HUES48 (cell line): Measurements from ENCODE around the gene EFCAB12.
A peak's percentile ranks its signal among the peaks of the same experiment; 100 is the strongest.

ENCODE experiments used
- H3K27ac ChIP-seq: one replicate; pipeline ENCODE4 v1.7.0; 2013; ENCODE audit warnings: low read depth, low read length, inconsistent platforms
- H3K27me3 ChIP-seq: 2 replicates; pipeline ENCODE4 v1.6.1; 2013; ENCODE audit warnings: mild to moderate bottlenecking, low read length; ENCODE audit not compliant: control insufficient read depth, insufficient read depth
- H3K36me3 ChIP-seq: 2 replicates; pipeline ENCODE4 v1.6.1; 2013; ENCODE audit warnings: low read length; ENCODE audit not compliant: control insufficient read depth, insufficient read depth
- H3K4me1 ChIP-seq: 2 replicates; pipeline ENCODE4 v1.6.1; 2013; ENCODE audit warnings: mild to moderate bottlenecking, low read length; ENCODE audit not compliant: control insufficient read depth, insufficient read depth
- H3K4me3 ChIP-seq: 2 replicates; pipeline ENCODE4 v1.5.1; 2013; ENCODE audit warnings: mild to moderate bottlenecking, low read depth, low read length
- H3K9ac ChIP-seq: 2 replicates; pipeline ENCODE4 v1.6.1; 2013; ENCODE audit warnings: mild to moderate bottlenecking, low read depth, low read length, moderate library complexity
- H3K9me3 ChIP-seq: 2 replicates; pipeline ENCODE4 v1.6.1; 2013; ENCODE audit warnings: low read length; ENCODE audit not compliant: control insufficient read depth, insufficient read depth

The EFCAB12 gene

DNA sequence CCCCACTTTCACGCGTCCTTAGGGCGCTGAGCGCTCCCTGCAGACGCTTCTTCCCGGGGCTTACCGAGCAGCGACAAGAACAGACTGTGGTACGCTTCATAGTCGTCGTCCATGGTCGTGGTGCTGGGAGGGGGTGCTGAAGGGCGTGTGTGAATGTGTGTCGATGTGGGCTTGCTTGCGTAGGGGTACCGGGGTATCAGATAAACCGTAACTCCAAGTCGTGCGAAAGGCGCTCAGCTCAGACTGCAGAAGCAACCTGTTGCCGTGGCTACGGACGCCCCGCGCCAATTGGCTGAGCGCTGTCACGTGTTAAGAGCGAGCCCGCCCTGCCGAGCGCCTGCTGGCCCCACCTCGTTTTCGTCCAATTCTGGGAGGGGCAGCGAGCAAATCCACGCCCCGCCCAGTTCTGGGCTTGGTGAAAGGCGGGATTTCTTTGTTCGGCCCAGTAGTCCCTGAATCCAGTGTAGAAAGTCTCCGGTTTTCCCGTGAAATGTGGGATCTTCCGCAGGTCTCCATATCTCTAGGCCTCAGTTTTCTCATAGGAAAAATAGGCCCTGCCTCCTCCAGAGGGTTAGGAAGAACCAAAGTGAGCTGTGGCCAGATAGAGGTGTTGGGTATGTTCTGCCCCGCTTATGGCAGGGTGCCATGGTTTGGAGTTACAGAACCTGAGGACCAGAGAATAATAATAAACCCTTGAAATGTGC lies at the start of gene EFCAB12:
Gene EFCAB12, minus strand, starts transcription at position 261 of the 704 bp plus-strand sequence. Its CDS starts 148 bp downstream, at position 113.
- Histone ChIP-seq H3K9me3 (no peaks in the 10 kb centered on the region), H3K27me3 (peaks cover 13% of the 10 kb centered on the region), H3K4me3 (peak within 1 kb of the TSS; percentile 76), H3K4me1 (peaks cover 35% of the 10 kb centered on the region), H3K9ac (peak within 1 kb of the TSS; percentile 22; the same call in 1 of the 2 replicates), H3K27ac (peak within 1 kb of the TSS; percentile 64), H3K36me3 (peaks cover 30% of the 10 kb centered on the region)

- Histone ChIP-seq H3K4me1 (no peaks in the 10 kb centered on the region), H3K36me3 (peaks cover 54% of the 10 kb centered on the region), H3K4me3 (no peak overlapping the region), H3K27me3 (no peaks in the 10 kb centered on the region), H3K9me3 (no peaks in the 10 kb centered on the region), H3K9ac (no peak overlapping the region), H3K27ac (no peak overlapping the region)
Measured at GRCh38 chr3:129476586-129476985, 48.1 kb upstream of the EFCAB12 start.

GRCh38 chr3:129475863-129476262 lies 47.4 kb upstream of the EFCAB12 start:
- Histone ChIP-seq H3K9me3 (no peaks in the 10 kb centered on the region), H3K36me3 (peaks cover 57% of the 10 kb centered on the region), H3K4me3 (no peak overlapping the region), H3K27me3 (no peaks in the 10 kb centered on the region), H3K27ac (no peak overlapping the region), H3K9ac (no peak overlapping the region), H3K4me1 (no peaks in the 10 kb centered on the region)

- Histone ChIP-seq H3K36me3 (peaks cover 51% of the 10 kb centered on the region), H3K27ac (no peak overlapping the region), H3K27me3 (no peaks in the 10 kb centered on the region), H3K4me3 (no peak overlapping the region), H3K9ac (no peak overlapping the region), H3K9me3 (no peaks in the 10 kb centered on the region), H3K4me1 (no peaks in the 10 kb centered on the region)
Measured at GRCh38 chr3:129474984-129475804, 46.8 kb upstream of the EFCAB12 start.

DNA sequence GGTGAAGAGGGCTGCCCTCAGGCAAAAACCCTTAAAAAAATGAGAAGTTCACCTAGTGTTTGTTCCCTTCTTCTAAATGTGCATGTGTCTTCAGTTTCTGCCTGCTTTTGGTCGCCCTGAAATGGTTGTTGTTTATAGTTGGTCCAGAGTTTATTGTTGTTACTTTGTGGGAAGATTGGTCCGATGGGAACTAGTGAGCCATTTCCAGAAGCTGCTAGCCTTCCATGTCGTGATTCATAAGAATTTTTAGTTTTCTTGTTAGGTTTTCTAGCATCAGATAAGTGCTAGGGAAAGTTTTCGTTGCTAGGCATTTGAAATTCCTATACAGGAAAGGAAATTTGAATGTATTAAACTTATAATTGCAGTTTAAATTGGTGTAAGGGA lies 45.3 kb upstream of the EFCAB12 start:
- Histone ChIP-seq H3K36me3 (peaks cover 48% of the 10 kb centered on the region), H3K9me3 (no peaks in the 10 kb centered on the region), H3K4me1 (no peaks in the 10 kb centered on the region), H3K9ac (no peak overlapping the region), H3K4me3 (no peak overlapping the region), H3K27ac (no peak overlapping the region), H3K27me3 (no peaks in the 10 kb centered on the region)

- Histone ChIP-seq H3K4me1 (no peaks in the 10 kb centered on the region), H3K4me3 (no peak overlapping the region), H3K36me3 (peaks cover 43% of the 10 kb centered on the region), H3K27me3 (no peaks in the 10 kb centered on the region), H3K9me3 (no peaks in the 10 kb centered on the region), H3K9ac (no peak overlapping the region), H3K27ac (no peak overlapping the region)
Measured at GRCh38 chr3:129473067-129473768, 44.8 kb upstream of the EFCAB12 start.

GRCh38 chr3:129470861-129471260 lies 42.4 kb upstream of the EFCAB12 start:
- Histone ChIP-seq H3K9ac (no peak overlapping the region), H3K27me3 (no peaks in the 10 kb centered on the region), H3K9me3 (no peaks in the 10 kb centered on the region), H3K4me3 (no peak overlapping the region), H3K4me1 (no peaks in the 10 kb centered on the region), H3K27ac (no peak overlapping the region), H3K36me3 (peaks cover 24% of the 10 kb centered on the region; the same call in 1 of the 2 replicates)

GRCh38 chr3:129469026-129469425 lies 40.6 kb upstream of the EFCAB12 start:
- Histone ChIP-seq H3K27me3 (no peaks in the 10 kb centered on the region), H3K36me3 (peaks cover 34% of the 10 kb centered on the region; the same call in 1 of the 2 replicates), H3K4me1 (no peaks in the 10 kb centered on the region), H3K4me3 (no peak overlapping the region), H3K27ac (no peak overlapping the region), H3K9ac (no peak overlapping the region), H3K9me3 (no peaks in the 10 kb centered on the region)

DNA sequence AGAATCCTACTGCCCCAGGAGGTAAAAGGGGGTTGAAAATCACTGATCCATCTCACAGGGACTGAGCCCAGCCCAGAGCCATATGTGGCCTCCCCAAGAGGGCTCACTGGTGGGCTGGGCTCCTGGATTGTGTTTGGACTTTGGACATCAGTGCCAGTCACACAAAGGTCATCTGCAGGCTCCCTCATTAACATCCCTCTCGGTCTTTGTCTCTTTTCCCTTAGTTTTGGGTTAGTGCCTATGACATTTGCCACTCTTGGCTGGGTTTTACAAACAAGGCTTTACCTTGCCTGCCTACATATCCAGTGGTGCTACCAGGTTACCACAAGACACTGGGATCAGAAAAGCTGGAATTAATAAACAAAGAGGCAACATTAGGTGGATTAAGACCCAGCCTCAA lies 39.5 kb upstream of the EFCAB12 start:
- Histone ChIP-seq H3K36me3 (peaks cover 30% of the 10 kb centered on the region; the same call in 1 of the 2 replicates), H3K9ac (no peak overlapping the region), H3K4me1 (no peaks in the 10 kb centered on the region), H3K27ac (no peak overlapping the region), H3K27me3 (no peaks in the 10 kb centered on the region), H3K9me3 (no peaks in the 10 kb centered on the region), H3K4me3 (no peak overlapping the region)

GRCh38 chr3:129463716-129464115 lies 35.3 kb upstream of the EFCAB12 start:
- Histone ChIP-seq H3K27me3 (no peaks in the 10 kb centered on the region), H3K27ac (no peak overlapping the region), H3K36me3 (peaks cover 20% of the 10 kb centered on the region), H3K9ac (no peak overlapping the region), H3K4me3 (no peak overlapping the region), H3K4me1 (no peaks in the 10 kb centered on the region), H3K9me3 (no peaks in the 10 kb centered on the region)
